NCI-H2196 treated with DMSO at 0.1 percent for 48 hours (cell line): ENCODE results near the gene KICS2.

Experiments
- DNase-seq: peaks from one replicate; lab custom pipeline; 2025; ENCODE audit not compliant: unreplicated experiment; lab: John Stamatoyannopoulos, UW

Gene KICS2

GRCh38 chr12:64175254-64175945, 46.7 kb downstream of the KICS2 start:
- DNase-seq, result no peak

GRCh38 chr12:64173456-64173855, 48.6 kb downstream of the KICS2 start:
- no peak for DNase-seq
